MM.1S (cell line): Measurements from ENCODE around the gene HIF1AN.

Experiments
- EZH2 ChIP-seq: fragments of 300-600 bp; sonication (generic); optimal IDR thresholded peaks from 2 replicates; pipeline ENCODE3; 2017; ENCODE audit warnings: low read depth, mild to moderate bottlenecking, antibody characterized with exemption, low read length, mixed read lengths
- EZH2phosphoT487 ChIP-seq: fragments of 300-600 bp; sonication (generic); IDR thresholded peaks from 2 replicates; pipeline ENCODE4 v1.6.1; 2018; ENCODE audit warnings: antibody characterized with exemption, low read length
- TF ChIP-seq, protein P1 (sequence below): fragments of 300-600 bp; sonication (generic); IDR thresholded peaks from 2 replicates; pipeline ENCODE4 v1.5.1; 2016; ENCODE audit warnings: antibody characterized with exemption, low read length, mixed read lengths

DNA sequence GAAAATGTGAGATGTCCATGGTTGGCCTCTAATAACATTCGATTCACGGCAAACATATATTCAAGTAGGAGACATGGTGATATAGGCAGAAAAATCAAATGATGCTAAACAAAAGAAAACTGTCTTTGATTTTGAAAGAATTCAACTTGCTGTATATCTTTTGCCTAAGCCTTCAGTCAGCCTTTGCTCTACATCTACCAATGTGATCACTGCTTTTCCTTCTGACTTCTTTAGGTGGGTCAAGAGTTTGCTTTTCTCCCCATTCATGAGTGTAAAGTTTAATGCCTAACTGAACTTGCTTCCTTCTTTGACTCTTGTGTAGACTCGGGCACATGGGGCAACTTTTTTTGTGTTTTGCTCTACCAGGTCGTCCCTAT lies 417 bp upstream of the HIF1AN start:
- TF ChIP-seq EZH2phosphoT487 (no peak), EZH2 (no peak)
- TF ChIP-seq, protein P1, sequence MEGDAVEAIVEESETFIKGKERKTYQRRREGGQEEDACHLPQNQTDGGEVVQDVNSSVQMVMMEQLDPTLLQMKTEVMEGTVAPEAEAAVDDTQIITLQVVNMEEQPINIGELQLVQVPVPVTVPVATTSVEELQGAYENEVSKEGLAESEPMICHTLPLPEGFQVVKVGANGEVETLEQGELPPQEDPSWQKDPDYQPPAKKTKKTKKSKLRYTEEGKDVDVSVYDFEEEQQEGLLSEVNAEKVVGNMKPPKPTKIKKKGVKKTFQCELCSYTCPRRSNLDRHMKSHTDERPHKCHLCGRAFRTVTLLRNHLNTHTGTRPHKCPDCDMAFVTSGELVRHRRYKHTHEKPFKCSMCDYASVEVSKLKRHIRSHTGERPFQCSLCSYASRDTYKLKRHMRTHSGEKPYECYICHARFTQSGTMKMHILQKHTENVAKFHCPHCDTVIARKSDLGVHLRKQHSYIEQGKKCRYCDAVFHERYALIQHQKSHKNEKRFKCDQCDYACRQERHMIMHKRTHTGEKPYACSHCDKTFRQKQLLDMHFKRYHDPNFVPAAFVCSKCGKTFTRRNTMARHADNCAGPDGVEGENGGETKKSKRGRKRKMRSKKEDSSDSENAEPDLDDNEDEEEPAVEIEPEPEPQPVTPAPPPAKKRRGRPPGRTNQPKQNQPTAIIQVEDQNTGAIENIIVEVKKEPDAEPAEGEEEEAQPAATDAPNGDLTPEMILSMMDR = no peak
